GM21737 (cell line): ENCODE data around the gene RIT2.

Experiments used
- ATAC-seq: cut with Tn5 transposase; IDR thresholded peaks from one replicate; pipeline ENCODE4 v1.9.1; 2021; ENCODE audit warnings: mild to moderate bottlenecking, moderate library complexity; ENCODE audit not compliant: unreplicated experiment

Gene RIT2

GRCh38 chr18:42937436-42937835 is 178.0 kb downstream of the RIT2 start:
- ATAC-seq = no peak

- no peak for ATAC-seq
These were observed 179.2 kb downstream of the RIT2 start for GRCh38 chr18:42936289-42936688.

GRCh38 chr18:42931491-42931890 is 184.0 kb downstream of the RIT2 start:
- ATAC-seq = no peak

- ATAC-seq = no peak
These were observed 185.6 kb downstream of the RIT2 start for GRCh38 chr18:42929857-42930256.

- no peak for ATAC-seq
These were observed 186.3 kb downstream of the RIT2 start for GRCh38 chr18:42929181-42929580.

GRCh38 chr18:42925036-42925435 is 190.4 kb downstream of the RIT2 start:
- ATAC-seq = no peak

GRCh38 chr18:42922363-42922762 is 193.1 kb downstream of the RIT2 start:
- no peak for ATAC-seq

GRCh38 chr18:42921226-42921737 is 194.2 kb downstream of the RIT2 start:
- no peak for ATAC-seq

- no peak for ATAC-seq
These were observed 194.9 kb downstream of the RIT2 start for GRCh38 chr18:42920621-42921020.

GRCh38 chr18:42915299-42915698 is 200.2 kb downstream of the RIT2 start:
- no peak for ATAC-seq

- ATAC-seq = no peak
These were observed 201.0 kb downstream of the RIT2 start for GRCh38 chr18:42914476-42914875.

- no peak for ATAC-seq
These were observed 206.4 kb downstream of the RIT2 start for GRCh38 chr18:42909095-42909494.

GRCh38 chr18:42906761-42907160 is 208.7 kb downstream of the RIT2 start:
- ATAC-seq = no peak

- no peak for ATAC-seq
These were observed 214.3 kb downstream of the RIT2 start for GRCh38 chr18:42901161-42901560.

- no peak for ATAC-seq
These were observed 221.5 kb downstream of the RIT2 start for GRCh38 chr18:42893977-42894376.

GRCh38 chr18:42892181-42892580 is 223.3 kb downstream of the RIT2 start:
- no peak for ATAC-seq

- no peak for ATAC-seq
These were observed 223.8 kb downstream of the RIT2 start for GRCh38 chr18:42891705-42892104.

- ATAC-seq = no peak
These were observed 232.3 kb downstream of the RIT2 start for GRCh38 chr18:42883169-42883568.

GRCh38 chr18:42882122-42882521 is 233.4 kb downstream of the RIT2 start:
- ATAC-seq = no peak

GRCh38 chr18:42872838-42873237 is 242.6 kb downstream of the RIT2 start:
- ATAC-seq = no peak

- no peak for ATAC-seq
These were observed 250.6 kb downstream of the RIT2 start for GRCh38 chr18:42864876-42865275.

GRCh38 chr18:42861271-42861670 is 254.2 kb downstream of the RIT2 start:
- ATAC-seq = no peak

GRCh38 chr18:42860548-42860947 is 254.9 kb downstream of the RIT2 start:
- ATAC-seq = no peak

- ATAC-seq = no peak
These were observed 255.5 kb downstream of the RIT2 start for GRCh38 chr18:42860011-42860410.
